Activated T-cell treated with anti-CD3 and anti-CD28 coated beads, Interleukin-2, amount 50 U/mL, for 72 hours (primary cell): ENCODE data around the gene HBG2. TPM values are rescaled to one million over a fixed set of nuclear protein-coding genes. Genes with fewer than 3 reads are reported as not detected.

Source experiments
- ATAC-seq, 2 donors: fragments of 150-1000 bp; cut with Tn5 transposase; replicated peaks in 1 of 2; 2 replicates each; pipeline ENCODE4 v1.10.0; 2021; ENCODE audit warnings: moderate library complexity in 2 of 2, mild to moderate bottlenecking in 1 of 2
- DNase-seq, 2 donors: peaks; one replicate each; pipeline ENCODE4 v3.0.0; 2021 to 2022; ENCODE audit warnings: mixed read lengths in 1 of 2
- H3K27ac Mint-ChIP-seq: one replicate; pipeline ENCODE4 v1.8.0; 2022; ENCODE audit warnings: mild to moderate bottlenecking, moderate library complexity, mixed read lengths
- H3K27me3 Mint-ChIP-seq: one replicate; pipeline ENCODE4 v1.8.0; 2022; ENCODE audit warnings: low read depth, mixed read lengths
- H3K36me3 Mint-ChIP-seq, 2 donors: one replicate each; pipeline ENCODE4 v1.8.0; 2022; ENCODE audit warnings: mixed read lengths in 2 of 2, mild to moderate bottlenecking in 1 of 2; ENCODE audit not compliant: insufficient read depth in 2 of 2
- H3K4me1 Mint-ChIP-seq: one replicate; pipeline ENCODE4 v1.8.0; 2022; ENCODE audit warnings: low read depth, mixed read lengths
- H3K4me3 Mint-ChIP-seq, 2 donors: one replicate each; pipeline ENCODE4 v1.8.0; 2022; ENCODE audit warnings: mild to moderate bottlenecking in 2 of 2, mixed read lengths in 2 of 2, moderate library complexity in 2 of 2
- H3K9me3 Mint-ChIP-seq, 2 donors: one replicate each; pipeline ENCODE4 v1.8.0; 2022; ENCODE audit warnings: mixed read lengths in 2 of 2
- total RNA-seq, 2 donors: library from RNA; stranded (reverse); gene quantifications; one replicate each; pipeline ENCODE4 v1.2.3, GENCODE V29; 2022

The HBG2 gene
- total RNA-seq, 2 donors from 2014 or later: not detected

DNA sequence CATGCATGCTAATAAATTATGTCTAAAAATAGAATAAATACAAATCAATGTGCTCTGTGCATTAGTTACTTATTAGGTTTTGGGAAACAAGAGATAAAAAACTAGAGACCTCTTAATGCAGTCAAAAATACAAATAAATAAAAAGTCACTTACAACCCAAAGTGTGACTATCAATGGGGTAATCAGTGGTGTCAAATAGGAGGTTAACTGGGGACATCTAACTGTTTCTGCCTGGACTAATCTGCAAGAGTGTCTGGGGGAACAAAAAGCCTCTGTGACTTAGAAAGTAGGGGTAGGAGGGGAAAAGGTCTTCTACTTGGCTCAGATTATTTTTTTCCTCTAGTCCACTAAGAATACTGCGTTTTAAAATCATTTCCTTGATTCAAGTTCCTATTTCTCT, 26.9 kb downstream of the HBG2 start:
- Mint-ChIP-seq H3K27me3 (no peaks in the 10 kb centered on the region), H3K27ac (no peak overlapping the region), H3K4me3 (no peak overlapping the region), H3K36me3 (no peaks in the 10 kb centered on the region), H3K4me1 (no peaks in the 10 kb centered on the region), H3K9me3 (no peaks in the 10 kb centered on the region)
- ATAC-seq: no peak
- no peak for DNase-seq

GRCh38 chr11:5226732-5227310, 27.8 kb downstream of the HBG2 start, which contains the start of gene HBB:
Gene HBB, minus strand, starts transcription at chr11:5227071. Its CDS starts 50 bp downstream, at chr11:5227021.
- ATAC-seq: no peak
- no peak for DNase-seq
- no peak within 1 kb of the TSS for H3K4me3 Mint-ChIP-seq
- H3K4me1 Mint-ChIP-seq: no peaks in the 10 kb centered on the region
- H3K27ac Mint-ChIP-seq: no peak within 1 kb of the TSS
- H3K27me3 Mint-ChIP-seq: no peaks in the 10 kb centered on the region
- no peaks in the 10 kb centered on the region for H3K36me3 Mint-ChIP-seq
- no peaks in the 10 kb centered on the region for H3K9me3 Mint-ChIP-seq

GRCh38 chr11:5225480-5225871, 29.1 kb downstream of the HBG2 start:
- DNase-seq (no peak), ATAC-seq (no peak)
- no peaks in the 10 kb centered on the region for H3K4me1 Mint-ChIP-seq
- H3K9me3 Mint-ChIP-seq: no peaks in the 10 kb centered on the region
- no peaks in the 10 kb centered on the region for H3K36me3 Mint-ChIP-seq
- H3K27ac Mint-ChIP-seq: no peak overlapping the region
- no peaks in the 10 kb centered on the region for H3K27me3 Mint-ChIP-seq
- H3K4me3 Mint-ChIP-seq: no peak overlapping the region

GRCh38 chr11:5224538-5225479, 29.8 kb downstream of the HBG2 start:
- Mint-ChIP-seq H3K27me3 (no peaks in the 10 kb centered on the region), H3K27ac (no peak overlapping the region), H3K4me3 (no peak overlapping the region), H3K4me1 (no peaks in the 10 kb centered on the region), H3K9me3 (no peaks in the 10 kb centered on the region), H3K36me3 (no peaks in the 10 kb centered on the region)
- DNase-seq (no peak), ATAC-seq (no peak)

GRCh38 chr11:5223686-5224085, 30.9 kb downstream of the HBG2 start:
- no peak for DNase-seq
- no peaks in the 10 kb centered on the region for H3K4me1 Mint-ChIP-seq
- no peaks in the 10 kb centered on the region for H3K27me3 Mint-ChIP-seq
- no peak for ATAC-seq
- no peak overlapping the region for H3K27ac Mint-ChIP-seq
- no peak overlapping the region for H3K4me3 Mint-ChIP-seq
- peaks cover 0 to 2% of the 10 kb centered on the region in 2 donors for H3K36me3 Mint-ChIP-seq
- H3K9me3 Mint-ChIP-seq: peaks cover 0 to 4% of the 10 kb centered on the region in 2 donors

GRCh38 chr11:5223146-5223545, 31.4 kb downstream of the HBG2 start:
- Mint-ChIP-seq H3K4me3 (no peak overlapping the region), H3K27me3 (no peaks in the 10 kb centered on the region), H3K27ac (no peak overlapping the region), H3K9me3 (peaks cover 0 to 4% of the 10 kb centered on the region in 2 donors), H3K36me3 (peaks cover 0 to 2% of the 10 kb centered on the region in 2 donors), H3K4me1 (no peaks in the 10 kb centered on the region)
- DNase-seq: no peak
- no peak for ATAC-seq

DNA sequence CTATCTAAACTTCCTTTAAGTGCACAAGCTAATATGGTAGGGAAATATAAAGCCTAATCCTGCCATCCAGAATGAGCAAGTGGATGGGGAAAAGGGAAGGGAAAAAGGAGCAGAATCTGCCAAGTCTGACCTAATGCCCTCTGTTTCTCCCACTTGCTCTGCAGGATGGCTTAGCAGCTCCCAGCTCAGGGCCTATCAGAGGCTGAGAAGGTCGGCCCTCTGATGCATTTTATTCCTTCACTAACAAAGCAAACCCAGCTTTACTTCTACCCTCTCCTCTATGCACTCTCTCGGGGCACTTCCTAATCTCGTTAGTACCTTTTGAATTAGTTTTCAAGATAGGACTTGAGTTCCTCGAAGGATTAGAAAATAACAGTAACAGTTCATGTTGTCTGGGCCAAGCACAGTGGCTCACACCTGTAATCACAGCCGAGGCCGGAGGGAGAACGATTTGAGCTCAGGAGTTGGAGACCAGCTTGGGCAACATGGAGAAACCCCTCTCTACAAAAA, 44.1 kb downstream of the HBG2 start:
- H3K27ac Mint-ChIP-seq: no peak overlapping the region
- no peaks in the 10 kb centered on the region for H3K27me3 Mint-ChIP-seq
- ATAC-seq: no peak

DNA sequence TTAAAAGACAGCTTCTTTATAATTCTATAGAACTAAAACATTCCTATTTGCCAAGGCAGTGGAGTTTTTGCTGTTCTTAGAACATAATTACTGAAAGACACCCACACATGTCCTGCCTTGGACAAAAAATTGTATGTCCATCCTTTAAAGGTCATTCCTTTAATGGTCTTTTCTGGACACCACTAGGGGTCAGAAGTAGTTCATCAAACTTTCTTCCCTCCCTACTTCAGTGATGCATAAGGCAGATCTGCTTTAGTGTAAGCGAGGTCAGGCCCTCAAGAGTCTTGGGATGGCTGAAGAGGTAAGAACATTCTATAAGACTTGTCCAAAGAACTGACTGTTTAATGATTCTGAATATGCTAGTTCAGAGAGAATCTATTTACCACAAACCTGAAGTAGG, 49.8 kb downstream of the HBG2 start:
- H3K9me3 Mint-ChIP-seq: no peaks in the 10 kb centered on the region
- no peaks in the 10 kb centered on the region for H3K27me3 Mint-ChIP-seq
- H3K36me3 Mint-ChIP-seq: no peaks in the 10 kb centered on the region

More for the DNA sequence above, 44.1 kb downstream of the HBG2 start:
- Mint-ChIP-seq H3K9me3 (peaks cover 1 to 2% of the 10 kb centered on the region in 2 donors), H3K4me1 (no peaks in the 10 kb centered on the region), H3K36me3 (no peaks in the 10 kb centered on the region), H3K4me3 (no peak overlapping the region)
- no peak for DNase-seq

DNA sequence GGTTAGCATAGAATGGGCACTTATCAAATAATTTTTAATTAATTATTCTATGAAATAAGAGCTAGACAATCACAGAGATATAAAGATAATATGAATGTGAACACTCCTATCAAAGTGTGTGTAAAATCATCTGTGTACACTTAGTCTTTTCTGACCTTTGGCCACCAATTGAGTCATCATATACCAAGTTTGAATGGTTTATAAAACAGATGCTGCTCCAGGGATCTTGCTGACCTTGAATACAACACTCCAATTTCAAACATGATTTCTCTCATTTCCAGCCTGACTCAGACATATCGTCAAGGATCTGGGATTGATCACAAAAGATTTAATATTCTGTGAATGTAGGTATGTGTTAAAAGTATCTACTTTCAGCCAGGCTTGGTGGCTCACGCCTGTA, 51.2 kb downstream of the HBG2 start:
- no peak for ATAC-seq
- H3K36me3 Mint-ChIP-seq: no peaks in the 10 kb centered on the region
- H3K27ac Mint-ChIP-seq: no peak overlapping the region

More for the DNA sequence above, 49.8 kb downstream of the HBG2 start:
- ATAC-seq: no peak
- no peak overlapping the region for H3K4me3 Mint-ChIP-seq
- H3K27ac Mint-ChIP-seq: no peak overlapping the region
- no peaks in the 10 kb centered on the region for H3K4me1 Mint-ChIP-seq
- DNase-seq: no peak

More for the DNA sequence above, 51.2 kb downstream of the HBG2 start:
- DNase-seq: no peak
- no peaks in the 10 kb centered on the region for H3K9me3 Mint-ChIP-seq
- H3K4me1 Mint-ChIP-seq: no peaks in the 10 kb centered on the region
- no peak overlapping the region for H3K4me3 Mint-ChIP-seq
- H3K27me3 Mint-ChIP-seq: no peaks in the 10 kb centered on the region

Other genes with a start within 250 kb of the HBG2 start
- not detected for gene OR52J3, start 208.3 kb downstream of the HBG2 start, total RNA-seq
- gene OR52E2, start 195.2 kb downstream of the HBG2 start, total RNA-seq: not detected
- not detected for gene OR52E1, start 185.2 kb downstream of the HBG2 start, total RNA-seq
- not detected for gene OR52A5, start 116.4 kb downstream of the HBG2 start, total RNA-seq
- not detected for gene OR52A1, start 100.0 kb downstream of the HBG2 start, total RNA-seq
- gene OR51V1, start 54.1 kb downstream of the HBG2 start, total RNA-seq: not detected
- gene HBB, start 27.7 kb downstream of the HBG2 start, total RNA-seq: not detected
- under 1 TPM in 1 of 2 donors, not detected in 1; 0.46 TPM for gene HBD, start 20.3 kb downstream of the HBG2 start, total RNA-seq
- not detected for gene HBG1, start 4.9 kb downstream of the HBG2 start, total RNA-seq
- gene HBE1, start 15.2 kb upstream of the HBG2 start, total RNA-seq: not detected
- gene OR51B4, start 47.2 kb upstream of the HBG2 start, total RNA-seq: not detected
- not detected for gene OR51B2, start 69.5 kb upstream of the HBG2 start, total RNA-seq
- gene OR51B5, start 88.7 kb upstream of the HBG2 start, total RNA-seq: under 1 TPM in 1 of 2 donors, not detected in 1; 0.30 TPM
- not detected for gene OR51B6, start 96.7 kb upstream of the HBG2 start, total RNA-seq
- not detected for gene OR51M1, start 129.0 kb upstream of the HBG2 start, total RNA-seq
- not detected for gene OR51Q1, start 167.3 kb upstream of the HBG2 start, total RNA-seq
- not detected for gene OR51I1, start 186.7 kb upstream of the HBG2 start, total RNA-seq
- not detected for gene OR51I2, start 194.5 kb upstream of the HBG2 start, total RNA-seq
- gene OR52D1, start 233.9 kb upstream of the HBG2 start, total RNA-seq: not detected